AG09309 (cell line): Measurements from ENCODE around the gene KCNJ3.

Experiments
- DNase-seq: peaks from one replicate; pipeline ENCODE4 v3.0.0-alpha.2; 2010; ENCODE audit warnings: low read depth
- H3K4me3 ChIP-seq: 2 replicates; pipeline ENCODE4 v1.5.1; 2011; ENCODE audit warnings: mild to moderate bottlenecking, low read depth, low read length, moderate library complexity; ENCODE audit not compliant: control insufficient read depth
- TF ChIP-seq, protein P1 (sequence below): IDR thresholded peaks from 2 replicates; pipeline ENCODE4 v1.5.1; 2011; ENCODE audit warnings: mild to moderate bottlenecking, low read depth, low read length, inconsistent platforms; ENCODE audit not compliant: insufficient read depth, control insufficient read depth; ENCODE audit errors: missing control alignments

Gene KCNJ3, protein sequence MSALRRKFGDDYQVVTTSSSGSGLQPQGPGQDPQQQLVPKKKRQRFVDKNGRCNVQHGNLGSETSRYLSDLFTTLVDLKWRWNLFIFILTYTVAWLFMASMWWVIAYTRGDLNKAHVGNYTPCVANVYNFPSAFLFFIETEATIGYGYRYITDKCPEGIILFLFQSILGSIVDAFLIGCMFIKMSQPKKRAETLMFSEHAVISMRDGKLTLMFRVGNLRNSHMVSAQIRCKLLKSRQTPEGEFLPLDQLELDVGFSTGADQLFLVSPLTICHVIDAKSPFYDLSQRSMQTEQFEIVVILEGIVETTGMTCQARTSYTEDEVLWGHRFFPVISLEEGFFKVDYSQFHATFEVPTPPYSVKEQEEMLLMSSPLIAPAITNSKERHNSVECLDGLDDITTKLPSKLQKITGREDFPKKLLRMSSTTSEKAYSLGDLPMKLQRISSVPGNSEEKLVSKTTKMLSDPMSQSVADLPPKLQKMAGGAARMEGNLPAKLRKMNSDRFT

DNA sequence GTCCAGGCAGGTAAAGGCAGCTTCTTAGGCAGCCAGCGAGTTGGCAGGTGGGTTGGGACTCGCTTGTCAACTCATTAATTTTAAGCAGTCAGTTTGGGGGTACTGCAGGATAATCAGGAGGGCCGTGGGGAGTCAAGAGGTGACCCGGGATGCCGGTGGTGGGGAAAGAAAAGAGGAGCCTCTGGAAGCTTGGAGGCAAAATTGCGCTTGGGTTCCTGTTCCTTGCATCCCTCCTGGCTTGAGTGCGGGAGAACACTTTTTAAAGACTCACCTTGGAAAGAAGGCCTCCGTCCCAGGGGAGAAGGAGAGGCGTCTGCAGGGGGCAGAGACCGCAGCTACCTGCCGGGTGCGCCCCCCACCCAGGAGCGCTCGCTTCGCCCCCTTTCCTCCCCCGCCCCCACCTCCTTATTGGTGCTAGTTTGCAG, at the start of gene KCNJ3:
Gene KCNJ3, plus strand, starts transcription at position 400 of the 425 bp plus-strand sequence. CDS start 81 bp downstream, outside the sequence.
- TF ChIP-seq, protein P1, sequence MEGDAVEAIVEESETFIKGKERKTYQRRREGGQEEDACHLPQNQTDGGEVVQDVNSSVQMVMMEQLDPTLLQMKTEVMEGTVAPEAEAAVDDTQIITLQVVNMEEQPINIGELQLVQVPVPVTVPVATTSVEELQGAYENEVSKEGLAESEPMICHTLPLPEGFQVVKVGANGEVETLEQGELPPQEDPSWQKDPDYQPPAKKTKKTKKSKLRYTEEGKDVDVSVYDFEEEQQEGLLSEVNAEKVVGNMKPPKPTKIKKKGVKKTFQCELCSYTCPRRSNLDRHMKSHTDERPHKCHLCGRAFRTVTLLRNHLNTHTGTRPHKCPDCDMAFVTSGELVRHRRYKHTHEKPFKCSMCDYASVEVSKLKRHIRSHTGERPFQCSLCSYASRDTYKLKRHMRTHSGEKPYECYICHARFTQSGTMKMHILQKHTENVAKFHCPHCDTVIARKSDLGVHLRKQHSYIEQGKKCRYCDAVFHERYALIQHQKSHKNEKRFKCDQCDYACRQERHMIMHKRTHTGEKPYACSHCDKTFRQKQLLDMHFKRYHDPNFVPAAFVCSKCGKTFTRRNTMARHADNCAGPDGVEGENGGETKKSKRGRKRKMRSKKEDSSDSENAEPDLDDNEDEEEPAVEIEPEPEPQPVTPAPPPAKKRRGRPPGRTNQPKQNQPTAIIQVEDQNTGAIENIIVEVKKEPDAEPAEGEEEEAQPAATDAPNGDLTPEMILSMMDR, result no peak
- no peak within 1 kb of the TSS for H3K4me3 ChIP-seq

DNA sequence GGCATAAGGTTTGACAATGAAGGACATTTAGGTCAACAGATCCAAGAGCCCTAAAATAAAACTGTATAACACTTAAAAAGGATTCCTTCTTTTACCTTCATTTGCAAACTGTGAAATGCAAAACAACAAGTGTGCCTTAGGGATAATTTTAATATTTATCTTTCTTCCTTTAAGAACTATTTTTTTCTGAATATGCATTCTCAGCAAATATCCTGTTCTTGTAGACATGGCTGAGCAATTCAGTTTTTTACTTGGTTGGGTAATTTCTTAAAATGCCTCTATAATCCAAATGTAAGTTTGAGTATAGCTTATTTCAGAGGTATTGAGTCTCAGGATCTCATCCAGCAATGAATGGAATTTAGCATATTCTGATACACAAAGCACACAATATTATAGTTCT, 43.0 kb upstream of the KCNJ3 start:
- no peak for DNase-seq
- TF ChIP-seq, protein P1, result no peak

More for the DNA sequence above, at the start of gene KCNJ3:
- DNase-seq, result no peak

DNA sequence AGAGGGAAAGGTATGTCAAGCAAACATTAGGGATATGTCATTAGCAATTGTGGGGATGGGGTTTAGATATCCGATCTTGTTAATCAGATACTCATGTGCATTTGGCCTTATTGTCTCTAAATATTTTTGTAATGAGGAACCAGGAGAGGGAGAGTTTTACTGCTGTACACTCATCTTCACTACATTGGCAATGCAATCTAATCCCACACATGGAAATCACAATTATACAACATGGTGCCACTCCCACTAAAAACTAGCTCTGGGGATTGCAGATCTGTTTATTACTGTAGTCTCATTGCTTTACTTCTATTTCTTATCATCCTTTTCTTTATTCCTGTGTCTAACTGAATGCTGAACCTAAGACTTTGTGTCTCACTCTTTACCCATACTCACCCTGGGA, 39.6 kb upstream of the KCNJ3 start:
- no peak for DNase-seq
- TF ChIP-seq, protein P1, result no peak
- H3K4me3 ChIP-seq, result no peak overlapping the region

More for the DNA sequence above, 43.0 kb upstream of the KCNJ3 start:
- no peak overlapping the region for H3K4me3 ChIP-seq

DNA sequence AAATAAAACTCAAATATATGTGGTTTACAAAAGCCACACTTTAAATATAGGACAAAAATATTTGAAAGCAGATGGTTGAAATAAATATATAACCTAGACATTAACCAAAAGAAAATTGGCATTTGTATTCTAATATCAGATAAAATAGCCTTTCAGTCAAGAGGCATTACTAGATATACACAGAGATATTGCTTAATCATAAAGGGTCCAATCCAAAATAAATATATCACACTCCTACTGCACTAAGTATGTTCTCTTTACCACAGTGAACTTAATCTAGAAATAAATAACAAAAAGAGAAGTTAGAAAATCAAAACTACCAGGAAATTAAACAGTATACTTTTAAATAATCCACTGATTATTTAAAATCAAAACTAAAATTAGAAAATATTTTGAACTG, 34.2 kb upstream of the KCNJ3 start:
- no peak overlapping the region for H3K4me3 ChIP-seq
- TF ChIP-seq, protein P1, result no peak
- DNase-seq, result no peak

DNA sequence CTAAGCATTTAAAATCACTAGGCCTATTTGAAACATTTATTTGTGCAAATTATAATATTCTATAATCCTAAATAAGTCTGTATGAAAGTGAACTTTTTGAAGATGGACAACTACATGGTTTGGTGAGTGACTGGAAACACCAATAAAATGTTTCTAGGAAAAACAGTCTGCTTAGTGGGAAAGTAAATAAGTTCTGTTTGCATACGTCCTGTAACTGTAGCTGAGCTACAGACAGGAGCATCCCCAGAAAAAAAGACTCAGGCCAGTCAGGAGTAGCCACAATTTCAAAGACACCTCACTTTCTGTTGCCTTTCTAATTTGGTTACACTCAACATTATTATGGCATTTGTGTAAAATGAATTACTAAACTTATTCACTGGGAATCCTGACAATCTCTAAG, 28.4 kb upstream of the KCNJ3 start:
- TF ChIP-seq, protein P1, result no peak
- H3K4me3 ChIP-seq, result no peak overlapping the region
- DNase-seq, result no peak

DNA sequence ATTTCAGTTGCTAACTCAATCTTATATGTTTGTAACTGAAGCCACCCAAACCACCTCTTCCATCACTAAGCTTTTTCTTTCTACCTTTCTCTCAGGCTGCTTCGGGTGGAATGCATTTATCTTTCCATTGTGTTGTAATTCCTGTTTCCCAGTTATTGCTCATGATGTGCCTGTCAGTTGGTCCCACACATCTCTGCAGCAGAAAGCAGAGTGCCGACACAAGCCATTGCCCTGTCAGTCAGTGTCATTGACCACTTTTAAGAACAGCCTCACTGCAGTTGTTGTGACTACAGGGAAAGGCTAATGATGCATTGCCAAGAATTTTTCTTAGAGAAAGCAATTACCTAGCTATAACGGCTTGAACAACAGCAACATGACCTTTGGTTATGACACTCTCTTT, 24.8 kb upstream of the KCNJ3 start:
- H3K4me3 ChIP-seq, result no peak overlapping the region
- no peak for DNase-seq
- TF ChIP-seq, protein P1, result no peak
